Omental fat pad (tissue), 4 donors: ENCODE measurements around the gene ATP8A2. TPM values are rescaled to one million over a fixed set of nuclear protein-coding genes. Genes with fewer than 3 reads are reported as not detected.

ENCODE experiments used
- ATAC-seq: fragments of 150-250 bp; one replicate; pipeline ENCODE4 v1.9.1; 2016; ENCODE audit warnings: mild to moderate bottlenecking, moderate library complexity; ENCODE audit not compliant: low FRiP score
- DNase-seq: peaks from one replicate; pipeline ENCODE4 v3.0.0-alpha.2; 2019; ENCODE audit warnings: low spot score
- total RNA-seq, 4 donors: library from RNA; depleted of rRNA; stranded (reverse); fragments of >200 nt; gene quantifications; one replicate each; pipeline ENCODE4 v1.1.0, GENCODE V29; 2016
- TF ChIP-seq, protein P1 (sequence below), 3 donors: fragments of 450-650 bp; IDR thresholded peaks; one replicate each; pipeline ENCODE4 v1.5.1; 2016 to 2017; ENCODE audit warnings: antibody characterized with exemption in 3 of 3, mild to moderate bottlenecking in 3 of 3, moderate library complexity in 2 of 3

Gene ATP8A2
- total RNA-seq, 4 donors from 2014 or later, result 0.16 to 0.19 TPM; not detected in 2

DNA sequence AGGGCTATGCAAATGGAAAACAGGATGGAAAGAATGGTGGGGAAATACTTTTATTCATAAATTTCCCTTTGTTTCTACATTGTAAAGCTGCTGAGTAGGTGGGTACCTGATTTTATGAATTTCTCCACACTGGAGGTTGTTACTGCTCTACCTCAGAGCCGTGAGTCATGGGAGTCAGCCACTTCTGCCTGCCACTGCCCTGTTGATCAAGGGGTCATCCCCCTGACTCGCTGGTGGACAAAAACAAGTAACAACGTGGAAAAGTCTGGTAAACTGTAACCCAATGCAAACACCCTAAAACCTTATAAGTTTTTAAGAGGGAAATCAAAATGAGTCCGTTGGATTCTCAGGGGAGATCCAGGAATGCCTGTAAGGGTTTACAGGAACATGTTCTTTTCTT, 329.5 kb downstream of the ATP8A2 start:
- TF ChIP-seq, protein P1, sequence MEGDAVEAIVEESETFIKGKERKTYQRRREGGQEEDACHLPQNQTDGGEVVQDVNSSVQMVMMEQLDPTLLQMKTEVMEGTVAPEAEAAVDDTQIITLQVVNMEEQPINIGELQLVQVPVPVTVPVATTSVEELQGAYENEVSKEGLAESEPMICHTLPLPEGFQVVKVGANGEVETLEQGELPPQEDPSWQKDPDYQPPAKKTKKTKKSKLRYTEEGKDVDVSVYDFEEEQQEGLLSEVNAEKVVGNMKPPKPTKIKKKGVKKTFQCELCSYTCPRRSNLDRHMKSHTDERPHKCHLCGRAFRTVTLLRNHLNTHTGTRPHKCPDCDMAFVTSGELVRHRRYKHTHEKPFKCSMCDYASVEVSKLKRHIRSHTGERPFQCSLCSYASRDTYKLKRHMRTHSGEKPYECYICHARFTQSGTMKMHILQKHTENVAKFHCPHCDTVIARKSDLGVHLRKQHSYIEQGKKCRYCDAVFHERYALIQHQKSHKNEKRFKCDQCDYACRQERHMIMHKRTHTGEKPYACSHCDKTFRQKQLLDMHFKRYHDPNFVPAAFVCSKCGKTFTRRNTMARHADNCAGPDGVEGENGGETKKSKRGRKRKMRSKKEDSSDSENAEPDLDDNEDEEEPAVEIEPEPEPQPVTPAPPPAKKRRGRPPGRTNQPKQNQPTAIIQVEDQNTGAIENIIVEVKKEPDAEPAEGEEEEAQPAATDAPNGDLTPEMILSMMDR (IDR thresholded peaks at IDR 0.05), result no peak
- DNase-seq (no peak), ATAC-seq (no peak)

DNA sequence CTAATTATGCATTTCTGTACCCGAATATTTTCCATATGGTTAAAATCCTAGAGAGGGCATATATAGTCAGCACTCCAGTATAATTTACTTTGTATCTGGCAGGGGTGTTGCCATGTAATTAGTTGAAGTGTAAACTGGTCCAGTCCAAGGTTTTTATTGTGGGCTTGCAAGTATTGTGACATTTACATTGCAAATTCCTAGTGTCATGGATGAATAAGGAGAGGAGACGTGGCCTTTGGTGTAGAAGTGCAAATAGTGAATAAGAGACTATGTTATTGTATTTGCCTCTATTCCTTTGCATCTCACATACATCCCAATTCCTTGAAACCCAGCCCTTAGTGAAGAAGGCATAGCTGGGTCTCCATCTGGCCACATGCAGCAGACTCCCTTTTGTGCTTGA, 330.6 kb downstream of the ATP8A2 start:
- ATAC-seq (no peak), DNase-seq (no peak)
- TF ChIP-seq, protein P1 (IDR thresholded peaks at IDR 0.05), result no peak

DNA sequence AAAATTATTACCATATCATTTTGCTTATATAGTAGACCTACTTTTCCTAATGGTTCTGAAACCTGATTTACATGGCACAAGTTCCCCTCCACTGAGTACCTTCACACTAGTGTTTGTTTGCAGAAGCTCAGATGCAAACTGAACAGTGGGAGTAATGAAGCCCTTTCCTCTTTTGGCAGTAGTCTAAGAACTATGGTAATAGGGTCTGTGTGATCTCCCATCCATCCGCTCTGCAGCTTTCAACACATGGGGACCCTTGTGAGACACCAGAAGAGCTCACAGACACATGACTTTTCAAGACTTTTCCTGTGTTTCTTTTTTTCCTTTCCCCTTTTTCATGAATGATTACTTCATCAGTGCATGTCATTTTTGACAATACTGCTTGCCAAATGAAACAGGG, 336.0 kb downstream of the ATP8A2 start:
- ATAC-seq (no peak), DNase-seq (no peak)
- TF ChIP-seq, protein P1 (IDR thresholded peaks at IDR 0.05), result no peak

DNA sequence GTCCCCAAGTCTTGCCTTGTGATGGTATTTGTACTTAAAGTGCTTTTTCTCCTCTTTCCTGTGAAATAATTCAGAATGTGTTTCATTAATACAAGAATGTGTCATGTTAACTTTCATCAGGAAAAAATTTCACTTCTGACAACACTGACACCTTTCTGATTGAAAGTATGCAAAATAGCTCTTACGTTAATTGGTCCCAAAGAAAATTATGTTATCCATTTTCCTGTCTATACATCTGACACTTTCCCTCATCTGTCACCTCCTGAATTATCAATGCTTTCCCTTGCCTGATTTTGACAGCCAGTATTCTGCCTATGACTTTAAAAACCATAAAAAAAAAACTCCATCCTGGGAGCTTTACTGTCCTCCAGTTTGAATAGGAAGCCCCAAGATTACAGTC, 336.5 kb downstream of the ATP8A2 start:
- ATAC-seq (no peak), DNase-seq (no peak)

DNA sequence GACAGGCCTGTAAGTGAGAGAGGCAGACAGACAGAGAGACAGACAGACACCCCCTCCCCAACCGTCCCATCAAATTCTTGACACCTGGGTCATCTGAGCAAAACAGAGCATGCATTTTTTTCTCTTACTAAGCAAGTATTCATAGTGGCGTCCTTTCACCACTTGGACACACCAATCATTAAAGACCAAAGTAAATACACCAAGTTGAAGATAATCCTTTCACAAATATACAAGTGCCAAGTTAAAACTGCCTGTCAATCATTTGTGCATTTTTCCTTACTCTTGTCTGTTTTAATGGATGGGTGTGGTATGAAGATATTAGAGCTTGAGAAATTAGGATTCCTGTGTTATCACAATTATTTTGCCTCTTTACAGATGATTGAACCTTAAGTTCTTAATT, 337.3 kb downstream of the ATP8A2 start:
- TF ChIP-seq, protein P1 (IDR thresholded peaks at IDR 0.05), result no peak
- ATAC-seq (no peak), DNase-seq (no peak)

More for the DNA sequence above, 336.5 kb downstream of the ATP8A2 start:
- TF ChIP-seq, protein P1 (IDR thresholded peaks at IDR 0.05), result no peak

DNA sequence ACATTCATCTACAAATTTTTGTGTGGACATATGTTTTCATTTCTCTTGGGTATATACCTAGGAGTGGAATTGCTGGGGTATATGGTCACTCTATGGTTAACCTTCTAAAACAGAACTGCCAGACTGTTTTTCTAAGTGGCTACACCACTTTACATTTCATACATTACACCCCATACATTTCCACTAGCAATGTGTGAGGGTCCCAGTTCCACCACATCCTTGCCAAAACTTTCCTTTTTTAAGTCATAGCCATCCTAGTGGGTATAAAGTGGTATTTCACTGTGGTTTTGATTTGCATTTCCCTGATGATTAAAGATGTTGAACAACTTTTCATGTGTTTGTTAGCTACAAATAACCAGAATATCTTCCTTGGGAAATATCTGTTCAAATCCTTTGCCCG, 344.0 kb downstream of the ATP8A2 start:
- TF ChIP-seq, protein P1 (IDR thresholded peaks at IDR 0.05), result no peak
- ATAC-seq, result no peak

DNA sequence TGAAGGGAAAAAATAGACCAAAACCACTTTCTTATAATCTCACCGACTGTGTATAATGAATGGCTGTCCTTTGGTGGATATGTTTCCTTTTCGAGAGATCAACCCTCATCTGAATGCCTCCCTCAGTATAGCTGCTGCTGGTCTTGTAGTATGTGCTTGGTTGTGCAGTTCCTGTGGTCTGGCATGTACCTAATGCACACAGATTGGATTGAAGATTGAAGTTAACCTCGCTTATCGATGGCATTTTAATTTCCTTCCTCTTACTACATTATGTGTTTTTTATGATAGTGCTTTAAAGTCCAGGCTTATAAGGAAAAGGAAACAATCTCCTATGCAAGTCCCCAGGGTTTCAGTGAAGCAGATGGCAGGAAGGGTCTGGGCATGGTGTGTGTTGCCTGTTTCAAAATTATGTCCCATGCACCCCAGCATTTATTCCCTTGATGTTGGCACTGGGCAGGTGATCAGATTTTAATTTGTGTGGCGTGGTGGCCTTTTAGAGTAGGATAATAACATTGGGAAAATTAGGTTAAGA, 346.0 kb downstream of the ATP8A2 start:
- TF ChIP-seq, protein P1 (IDR thresholded peaks at IDR 0.05), result no peak
- no peak for ATAC-seq
- no peak for DNase-seq

More for the DNA sequence above, 344.0 kb downstream of the ATP8A2 start:
- no peak for DNase-seq
